Gastroesophageal sphincter (tissue), 4 donors: ENCODE data around the gene THRB. TPM values are rescaled to one million over a fixed set of nuclear protein-coding genes. Genes with fewer than 3 reads are reported as not detected.
A peak's percentile ranks its signal among the peaks of the same experiment; 100 is the strongest.

Experiments used
- ATAC-seq: fragments of 150-250 bp; one replicate; pipeline ENCODE4 v1.9.1; 2016; ENCODE audit warnings: mild to moderate bottlenecking, moderate library complexity
- H3K27ac ChIP-seq, 4 donors: fragments of 200-600 bp; sonication (generic) in 3 of 4; 1 replicate in 3 of 4; 2 replicates in 1 of 4; pipeline ENCODE4 v1.5.1; 2016 to 2019
- H3K27me3 ChIP-seq: fragments of 200-600 bp; sonication (generic); one replicate; pipeline ENCODE4 v1.5.1; 2019
- H3K36me3 ChIP-seq, 2 donors: fragments of 200-600 bp; sonication (generic); one replicate each; pipeline ENCODE4 v1.5.1; 2019; ENCODE audit warnings: control low read depth in 1 of 2
- H3K4me1 ChIP-seq, 3 donors: fragments of 200-600 bp; sonication (generic); 1 replicate in 2 of 3; 2 replicates in 1 of 3; pipeline ENCODE4 v1.5.1; 2016 to 2019; ENCODE audit warnings: control low read depth in 2 of 3
- H3K4me3 ChIP-seq, 2 donors: fragments of 200-600 bp; sonication (generic); one replicate each; pipeline ENCODE4 v1.5.1; 2019; ENCODE audit warnings: mild to moderate bottlenecking in 1 of 2, moderate library complexity in 1 of 2
- H3K9me3 ChIP-seq, 3 donors: fragments of 200-600 bp; sonication (generic); one replicate each; pipeline ENCODE4 v1.5.1; 2017 to 2019; ENCODE audit warnings: control low read depth in 2 of 3
- CTCF ChIP-seq, 4 experiments: fragments of 200-600 bp in 2 of 4; fragments of 450-650 bp in 2 of 4; sonication (generic) in 1 of 4; IDR thresholded peaks; one replicate each; pipeline ENCODE4 v1.5.1; 2017 to 2019; ENCODE audit warnings: antibody characterized with exemption in 4 of 4, mild to moderate bottlenecking in 2 of 4, moderate library complexity in 2 of 4
- EP300 ChIP-seq: sonication (generic); formaldehyde crosslinking; IDR thresholded peaks from one replicate; pipeline ENCODE4 v1.6.1; 2017; ENCODE audit warnings: antibody characterized with exemption, mild to moderate bottlenecking
- POLR2A ChIP-seq, 2 donors: fragments of 450-650 bp; IDR thresholded peaks; one replicate each; pipeline ENCODE4 v1.6.1; 2017; ENCODE audit warnings: antibody characterized with exemption in 2 of 2, mild to moderate bottlenecking in 2 of 2, moderate library complexity in 1 of 2
- POLR2AphosphoS5 ChIP-seq: sonication (generic); formaldehyde crosslinking; IDR thresholded peaks from one replicate; pipeline ENCODE4 v1.6.1; 2017; ENCODE audit warnings: antibody characterized with exemption
- WGBS, 2 donors: methylation state at CpG; one replicate each; pipeline ENCODE4 v1.1.5; 2018; ENCODE audit warnings: low coverage in 1 of 2; 5-methylcytosine and 5-hydroxymethylcytosine counted together
- total RNA-seq, 4 donors: library from RNA; depleted of rRNA; stranded (reverse); fragments of >200 nt; gene quantifications; one replicate each; pipeline ENCODE4 v1.1.0, GENCODE V29; 2016

Gene THRB
- total RNA-seq, 4 donors from 2014 or later, result 42.5 to 61.9 (median 55.8) TPM

- Histone ChIP-seq H3K36me3 (no peaks in the 10 kb centered on the region), H3K4me1 (peaks cover 0 to 69% (median 0%) of the 10 kb centered on the region in 3 donors), H3K4me3 (peak overlapping the region; percentile 71 to 81), H3K27ac (peak overlapping the region; percentile 88 to 97 (median 94)), H3K9me3 (no peaks in the 10 kb centered on the region), H3K27me3 (no peaks in the 10 kb centered on the region)
- 0 to 2% methylated on average over 2 to 19 of the region's 50 CpGs for WGBS, 2 donors
- peak; percentile 68 for ATAC-seq
- peak in 2 of 4 experiments; percentile 5 to 6 for TF ChIP-seq CTCF (IDR thresholded peaks at IDR 0.05)
- TF ChIP-seq POLR2A (IDR thresholded peaks at IDR 0.05), result peak; percentile 11 to 34
- no peak for TF ChIP-seq POLR2AphosphoS5
- no peak for TF ChIP-seq EP300
Observed at GRCh38 chr3:24493746-24494617, 668 bp downstream of the THRB start.

GRCh38 chr3:24492971-24493551 is 1.6 kb downstream of the THRB start:
- Histone ChIP-seq H3K27me3 (no peaks in the 10 kb centered on the region), H3K9me3 (no peaks in the 10 kb centered on the region), H3K27ac (peak overlapping the region in 3 of 4 donors; percentile 93 to 97 (median 96)), H3K4me3 (peak overlapping the region; percentile 71 to 81), H3K36me3 (no peaks in the 10 kb centered on the region), H3K4me1 (peaks cover 0 to 73% (median 0%) of the 10 kb centered on the region in 3 donors)
- 12 to 40% methylated on average over 4 of the region's 4 CpGs for WGBS, 2 donors
- TF ChIP-seq CTCF (IDR thresholded peaks at IDR 0.05) (no peak), EP300 (no peak), POLR2AphosphoS5 (no peak)
- no peak for ATAC-seq

- ATAC-seq, result no peak
- Histone ChIP-seq H3K4me3 (no peak overlapping the region), H3K27me3 (no peaks in the 10 kb centered on the region), H3K4me1 (peaks cover 0 to 81% (median 6%) of the 10 kb centered on the region in 3 donors), H3K36me3 (no peaks in the 10 kb centered on the region), H3K27ac (peak overlapping the region in 2 of 4 donors; percentile 31 to 35), H3K9me3 (no peaks in the 10 kb centered on the region)
- TF ChIP-seq POLR2AphosphoS5, result no peak
- TF ChIP-seq CTCF (IDR thresholded peaks at IDR 0.05), result no peak
- TF ChIP-seq POLR2A (IDR thresholded peaks at IDR 0.05), result no peak
- no peak for TF ChIP-seq EP300
- 8 to 14% methylated on average over 1 of the region's 2 CpGs for WGBS, 2 donors
Observed at GRCh38 chr3:24490151-24490550, 4.5 kb downstream of the THRB start.

- peaks cover 0 to 86% (median 6%) of the 10 kb centered on the region in 3 donors for H3K4me1 ChIP-seq
- ATAC-seq, result no peak
- peak overlapping the region in 1 of 4 donors; percentile 16 for H3K27ac ChIP-seq
- no peaks in the 10 kb centered on the region for H3K27me3 ChIP-seq
- no peaks in the 10 kb centered on the region for H3K9me3 ChIP-seq
- no peak overlapping the region for H3K4me3 ChIP-seq
- TF ChIP-seq CTCF (IDR thresholded peaks at IDR 0.05), result no peak
- H3K36me3 ChIP-seq, result no peaks in the 10 kb centered on the region
Observed at GRCh38 chr3:24487325-24488262, 7.1 kb downstream of the THRB start.
